ENCODE results near the gene ITLN2. TPM values are rescaled to one million over a fixed set of nuclear protein-coding genes. Genes with fewer than 3 reads are reported as not detected.

ITLN2 gene
- total and polyA plus RNA-seq, 10 of the 15 experiments (the other 5 are each of a cell fraction or from before 2014, with no cell fraction given) = not detected

DNA sequence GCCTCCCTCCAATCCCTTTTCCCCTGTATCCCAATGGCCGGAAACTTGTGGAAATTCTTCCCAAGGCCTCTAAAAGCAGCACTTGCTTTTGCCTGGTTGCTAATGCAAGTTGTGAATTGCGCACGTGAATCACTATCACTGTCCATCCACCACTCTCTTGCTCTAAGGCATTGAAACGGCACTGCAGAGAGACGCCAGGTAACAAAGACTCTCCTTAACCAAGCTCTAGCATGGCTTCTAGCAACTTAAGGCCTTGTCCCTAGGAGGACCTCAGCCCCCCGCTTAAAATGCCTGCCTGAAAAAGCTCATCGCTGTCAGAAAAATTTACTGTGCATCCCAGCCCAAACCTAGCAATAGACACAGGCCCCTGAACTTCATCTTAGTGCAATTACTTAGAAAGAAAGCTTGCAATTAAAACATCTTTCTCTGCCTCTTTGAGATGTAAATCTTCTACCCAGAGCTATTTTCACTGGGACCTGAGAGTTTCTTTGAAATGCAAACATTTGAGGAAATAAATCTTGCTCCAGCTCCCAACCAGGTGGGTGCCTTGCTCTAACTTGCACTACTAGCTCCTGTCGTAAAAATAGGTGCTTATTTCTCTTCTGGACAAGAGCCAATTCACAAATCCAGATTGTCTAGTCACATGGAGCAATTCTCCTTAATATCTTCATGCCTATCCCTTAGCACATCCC is 32.9 kb upstream of the ITLN2 start (continued):
- TF ChIP-seq, protein P1, sequence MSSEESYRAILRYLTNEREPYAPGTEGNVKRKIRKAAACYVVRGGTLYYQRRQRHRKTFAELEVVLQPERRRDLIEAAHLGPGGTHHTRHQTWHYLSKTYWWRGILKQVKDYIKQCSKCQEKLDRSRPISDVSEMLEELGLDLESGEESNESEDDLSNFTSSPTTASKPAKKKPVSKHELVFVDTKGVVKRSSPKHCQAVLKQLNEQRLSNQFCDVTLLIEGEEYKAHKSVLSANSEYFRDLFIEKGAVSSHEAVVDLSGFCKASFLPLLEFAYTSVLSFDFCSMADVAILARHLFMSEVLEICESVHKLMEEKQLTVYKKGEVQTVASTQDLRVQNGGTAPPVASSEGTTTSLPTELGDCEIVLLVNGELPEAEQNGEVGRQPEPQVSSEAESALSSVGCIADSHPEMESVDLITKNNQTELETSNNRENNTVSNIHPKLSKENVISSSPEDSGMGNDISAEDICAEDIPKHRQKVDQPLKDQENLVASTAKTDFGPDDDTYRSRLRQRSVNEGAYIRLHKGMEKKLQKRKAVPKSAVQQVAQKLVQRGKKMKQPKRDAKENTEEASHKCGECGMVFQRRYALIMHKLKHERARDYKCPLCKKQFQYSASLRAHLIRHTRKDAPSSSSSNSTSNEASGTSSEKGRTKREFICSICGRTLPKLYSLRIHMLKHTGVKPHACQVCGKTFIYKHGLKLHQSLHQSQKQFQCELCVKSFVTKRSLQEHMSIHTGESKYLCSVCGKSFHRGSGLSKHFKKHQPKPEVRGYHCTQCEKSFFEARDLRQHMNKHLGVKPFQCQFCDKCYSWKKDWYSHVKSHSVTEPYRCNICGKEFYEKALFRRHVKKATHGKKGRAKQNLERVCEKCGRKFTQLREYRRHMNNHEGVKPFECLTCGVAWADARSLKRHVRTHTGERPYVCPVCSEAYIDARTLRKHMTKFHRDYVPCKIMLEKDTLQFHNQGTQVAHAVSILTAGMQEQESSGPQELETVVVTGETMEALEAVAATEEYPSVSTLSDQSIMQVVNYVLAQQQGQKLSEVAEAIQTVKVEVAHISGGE (CRISPR knock-in tag; IDR thresholded peaks at IDR 0.05) = no peak
- TF ChIP-seq POU2F2 (IDR thresholded peaks at IDR 0.05; ENCODE audit: borderline replicate concordance, low read depth, low read length) (no peak), HDAC2 (IDR thresholded peaks at IDR 0.05) (no peak), MTA2 (IDR thresholded peaks at IDR 0.05; ENCODE audit: low read depth) (no peak), ZNF24 (IDR thresholded peaks at IDR 0.05) (no peak)

GRCh38 chr1:160985723-160986122 is 31.1 kb upstream of the ITLN2 start:
- Histone ChIP-seq H3K4me1 (ENCODE audit: control insufficient read depth, insufficient read depth, low read length) (no peaks in the 10 kb centered on the region; the same call in 1 of the 2 replicates), H3K27ac (ENCODE audit: control insufficient read depth, insufficient read depth) (no peak overlapping the region), H2AFZ (ENCODE audit: control insufficient read depth, low read depth, low read length) (no peak overlapping the region), H3K4me3 (no peak overlapping the region), H3K36me3 (ENCODE audit: control insufficient read depth in 2 of 2, insufficient read depth in 2 of 2, low read length in 1 of 2) (no peaks in the 10 kb centered on the region), H3K79me2 (ENCODE audit: control insufficient read depth, insufficient read depth, low read length) (no peaks in the 10 kb centered on the region), H3K9me3 (replicated peaks; ENCODE audit: control insufficient read depth, insufficient read depth, low read length) (no peaks in the 10 kb centered on the region; the same call in 2 of the 3 replicates), H3K4me2 (ENCODE audit: control insufficient read depth, insufficient read depth) (no peak overlapping the region), H3K9ac (ENCODE audit: control insufficient read depth, insufficient read depth, low read length) (no peak overlapping the region), H4K20me1 (ENCODE audit: control insufficient read depth, insufficient read depth) (no peaks in the 10 kb centered on the region), H3K27me3 (replicated peaks in 1 of 2; ENCODE audit: control insufficient read depth in 2 of 2, insufficient read depth in 2 of 2, low read length in 1 of 2) (no peaks in the 10 kb centered on the region; a peak in 2 of 4 replicates)
- no peak for DNase-seq (ENCODE audit: low read depth, low spot score)
- ChIA-PET RAD21 (ENCODE audit: unreplicated experiment) (interaction anchor here (0.7 kb wide), 1 partner anchor 26 kb away, joined by 3 read pairs; no protein-coding TSS in a partner anchor), POLR2A (interaction anchor here (0.6 to 0.7 kb wide), 3 partner anchors 110 to 218 kb away, joined by 3 to 5 read pairs (median 4); no protein-coding TSS in a partner anchor), CTCF (interaction anchor here (0.9 to 1.0 kb wide), 2 partner anchors 31 to 143 kb away, joined by 3 read pairs; partner anchors contain the start of gene ITLN2), SMC1A (ENCODE audit: uncharacterized antibody, unreplicated experiment) (no interaction called here)
- no peak for ATAC-seq
- no peak for FAIRE-seq
- intact Hi-C loops (cut with micrococcal nuclease; ENCODE audit: unreplicated experiment) (no loop called here), in situ Hi-C loops (cut with MboI) (no loop called here)
- BruUV-seq (replicated peaks) = no TSS peak
- WGBS (ENCODE audit: insufficient coverage, insufficient replicate concordance, low lambda C conversion rate, missing lambda C conversion rate) = 71% methylated on average over 4 of the region's 4 CpGs
- TF ChIP-seq BRCA1 (IDR thresholded peaks at IDR 0.05; ENCODE audit: low read depth, low read length) = no peak
- TF ChIP-seq ZNF24 (IDR thresholded peaks at IDR 0.05) = no peak
- TF ChIP-seq ZNF274 (IDR thresholded peaks at IDR 0.05; ENCODE audit: insufficient read depth, insufficient read length) = no peak
- TF ChIP-seq, protein P2, sequence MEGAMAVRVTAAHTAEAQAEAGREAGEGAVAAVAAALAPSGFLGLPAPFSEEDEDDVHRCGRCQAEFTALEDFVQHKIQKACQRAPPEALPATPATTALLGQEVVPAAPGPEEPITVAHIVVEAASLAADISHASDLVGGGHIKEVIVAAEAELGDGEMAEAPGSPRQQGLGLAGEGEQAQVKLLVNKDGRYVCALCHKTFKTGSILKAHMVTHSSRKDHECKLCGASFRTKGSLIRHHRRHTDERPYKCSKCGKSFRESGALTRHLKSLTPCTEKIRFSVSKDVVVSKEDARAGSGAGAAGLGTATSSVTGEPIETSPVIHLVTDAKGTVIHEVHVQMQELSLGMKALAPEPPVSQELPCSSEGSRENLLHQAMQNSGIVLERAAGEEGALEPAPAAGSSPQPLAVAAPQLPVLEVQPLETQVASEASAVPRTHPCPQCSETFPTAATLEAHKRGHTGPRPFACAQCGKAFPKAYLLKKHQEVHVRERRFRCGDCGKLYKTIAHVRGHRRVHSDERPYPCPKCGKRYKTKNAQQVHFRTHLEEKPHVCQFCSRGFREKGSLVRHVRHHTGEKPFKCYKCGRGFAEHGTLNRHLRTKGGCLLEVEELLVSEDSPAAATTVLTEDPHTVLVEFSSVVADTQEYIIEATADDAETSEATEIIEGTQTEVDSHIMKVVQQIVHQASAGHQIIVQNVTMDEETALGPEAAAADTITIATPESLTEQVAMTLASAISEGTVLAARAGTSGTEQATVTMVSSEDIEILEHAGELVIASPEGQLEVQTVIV (IDR thresholded peaks at IDR 0.05; ENCODE audit: borderline replicate concordance, partially characterized antibody) = no peak
- TF ChIP-seq SMAD5 (IDR thresholded peaks at IDR 0.05; ENCODE audit: low read depth) = no peak
- TF ChIP-seq, protein P3, sequence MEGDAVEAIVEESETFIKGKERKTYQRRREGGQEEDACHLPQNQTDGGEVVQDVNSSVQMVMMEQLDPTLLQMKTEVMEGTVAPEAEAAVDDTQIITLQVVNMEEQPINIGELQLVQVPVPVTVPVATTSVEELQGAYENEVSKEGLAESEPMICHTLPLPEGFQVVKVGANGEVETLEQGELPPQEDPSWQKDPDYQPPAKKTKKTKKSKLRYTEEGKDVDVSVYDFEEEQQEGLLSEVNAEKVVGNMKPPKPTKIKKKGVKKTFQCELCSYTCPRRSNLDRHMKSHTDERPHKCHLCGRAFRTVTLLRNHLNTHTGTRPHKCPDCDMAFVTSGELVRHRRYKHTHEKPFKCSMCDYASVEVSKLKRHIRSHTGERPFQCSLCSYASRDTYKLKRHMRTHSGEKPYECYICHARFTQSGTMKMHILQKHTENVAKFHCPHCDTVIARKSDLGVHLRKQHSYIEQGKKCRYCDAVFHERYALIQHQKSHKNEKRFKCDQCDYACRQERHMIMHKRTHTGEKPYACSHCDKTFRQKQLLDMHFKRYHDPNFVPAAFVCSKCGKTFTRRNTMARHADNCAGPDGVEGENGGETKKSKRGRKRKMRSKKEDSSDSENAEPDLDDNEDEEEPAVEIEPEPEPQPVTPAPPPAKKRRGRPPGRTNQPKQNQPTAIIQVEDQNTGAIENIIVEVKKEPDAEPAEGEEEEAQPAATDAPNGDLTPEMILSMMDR (IDR thresholded peaks at IDR 0.05 in 2 of 3, conservative IDR thresholded peaks at IDR 0.05 in 1 of 3; ENCODE audit: control insufficient read depth in 2 of 3, extremely low read depth in 1 of 3, insufficient read depth in 1 of 3, low read depth in 3 of 3, low read length in 3 of 3) = no peak
